Right atrium auricular region (tissue), 2 donors: ENCODE measurements around the gene SEC14L6. TPM values are rescaled to one million over a fixed set of nuclear protein-coding genes. Genes with fewer than 3 reads are reported as not detected.
"Not testable (repeated sequence)": the region's sequence is repeated elsewhere in the genome, so short reads cannot be mapped to it uniquely, and the experiment has no call there.

ENCODE experiments used
- DNase-seq: peaks from one replicate; pipeline ENCODE4 v3.0.0-alpha.2; 2019; ENCODE audit warnings: low spot score
- H3K27ac ChIP-seq, 2 donors: fragments of 200-600 bp; sonication (generic); 1 replicate in 1 of 2; 2 replicates in 1 of 2; pipeline ENCODE4 v1.5.1; 2016 to 2019
- H3K27me3 ChIP-seq, 2 donors: fragments of 200-600 bp; sonication (generic); one replicate each; pipeline versions ENCODE4 v1.5.1 to v1.6.0; 2017 to 2019
- H3K36me3 ChIP-seq: fragments of 200-600 bp; sonication (generic); one replicate; pipeline ENCODE4 v1.5.1; 2016
- H3K4me1 ChIP-seq, 2 donors: fragments of 200-600 bp; sonication (generic); one replicate each; pipeline versions ENCODE4 v1.5.1 to v1.6.0; 2017 to 2019
- H3K4me3 ChIP-seq, 2 donors: fragments of 200-600 bp; sonication (generic); 1 replicate in 1 of 2; 2 replicates in 1 of 2; pipeline ENCODE4 v1.5.1; 2017 to 2019; ENCODE audit warnings: mild to moderate bottlenecking in 1 of 2, moderate library complexity in 1 of 2
- H3K9me3 ChIP-seq, 2 donors: fragments of 200-600 bp; sonication (generic); one replicate each; pipeline ENCODE4 v1.5.1; 2019
- CTCF ChIP-seq, 2 donors: fragments of 200-600 bp; sonication (generic); IDR thresholded peaks; one replicate each; pipeline ENCODE4 v1.5.1; 2019; ENCODE audit warnings: antibody characterized with exemption in 2 of 2
- total RNA-seq, 2 donors: library from RNA; depleted of rRNA; stranded (reverse); fragments of >200 nt; gene quantifications; one replicate each; pipeline ENCODE4 v1.1.0, GENCODE V29; 2016

SEC14L6 gene
- 1 to 10 TPM in 1 of 2 donors, under 1 TPM in 1; 0.11 to 1.1 TPM for total RNA-seq

GRCh38 chr22:30546616-30547015, at the start of gene SEC14L6:
Gene SEC14L6 (minus strand): TSS chr22:30546741. CDS start chr22:30546682, 59 bp downstream.
- H3K4me1 ChIP-seq = peaks cover 0 to 12% of the 10 kb centered on the region in 2 donors
- DNase-seq = no peak
- H3K27ac ChIP-seq = no peak within 1 kb of the TSS
- peaks cover 0 to 10% of the 10 kb centered on the region in 2 donors for H3K27me3 ChIP-seq
- TF ChIP-seq CTCF (IDR thresholded peaks at IDR 0.05) = no peak
- no peak within 1 kb of the TSS for H3K4me3 ChIP-seq
- H3K9me3 ChIP-seq = no peaks in the 10 kb centered on the region
- H3K36me3 ChIP-seq = no peaks in the 10 kb centered on the region

GRCh38 chr22:30596199-30596598, 49.7 kb upstream of the SEC14L6 start:
- Histone ChIP-seq H3K9me3 (no peaks in the 10 kb centered on the region), H3K27me3 (no peaks in the 10 kb centered on the region), H3K4me1 (peaks cover 0 to 7% of the 10 kb centered on the region in 2 donors), H3K27ac (no peak overlapping the region), H3K36me3 (no peaks in the 10 kb centered on the region), H3K4me3 (no peak overlapping the region)
- TF ChIP-seq CTCF (IDR thresholded peaks at IDR 0.05) = no peak
- no peak for DNase-seq

GRCh38 chr22:30592360-30592713, 45.8 kb upstream of the SEC14L6 start:
- DNase-seq, H3K9me3 ChIP-seq, H3K27me3 ChIP-seq: not testable (repeated sequence)
- H3K4me1 ChIP-seq = peaks cover 0 to 21% of the 10 kb centered on the region in 2 donors
- peak overlapping the region; percentile 82 for H3K27ac ChIP-seq
- H3K4me3 ChIP-seq = peak overlapping the region; percentile 76 to 84
- H3K36me3 ChIP-seq = peaks cover 18% of the 10 kb centered on the region

- peak within 1 kb of the TSS; percentile 82 for H3K27ac ChIP-seq
- peak; percentile 95 for DNase-seq
- H3K4me1 ChIP-seq = peaks cover 0 to 21% of the 10 kb centered on the region in 2 donors
- peaks cover 23% of the 10 kb centered on the region for H3K36me3 ChIP-seq
- peak within 1 kb of the TSS; percentile 76 to 84 for H3K4me3 ChIP-seq
- TF ChIP-seq CTCF (IDR thresholded peaks at IDR 0.05) = no peak
- no peaks in the 10 kb centered on the region for H3K27me3 ChIP-seq
- no peaks in the 10 kb centered on the region for H3K9me3 ChIP-seq
Measured at GRCh38 chr22:30591588-30592359, 45.2 kb upstream of the SEC14L6 start, which contains the start of gene PES1. Gene PES1 (minus strand): TSS chr22:30591910. CDS start chr22:30591833, 77 bp downstream.

GRCh38 chr22:30591191-30591587, 44.6 kb upstream of the SEC14L6 start:
- no peak for DNase-seq
- no peak for TF ChIP-seq CTCF (IDR thresholded peaks at IDR 0.05)
- Histone ChIP-seq H3K36me3 (peaks cover 29% of the 10 kb centered on the region), H3K4me3 (peak overlapping the region; percentile 76 to 84), H3K27ac (peak overlapping the region in 1 of 2 donors; percentile 82), H3K4me1 (peaks cover 0 to 21% of the 10 kb centered on the region in 2 donors), H3K9me3 (no peaks in the 10 kb centered on the region), H3K27me3 (no peaks in the 10 kb centered on the region)

- DNase-seq = no peak
- no peak overlapping the region for H3K27ac ChIP-seq
- no peaks in the 10 kb centered on the region for H3K9me3 ChIP-seq
- peaks cover 77% of the 10 kb centered on the region for H3K36me3 ChIP-seq
- no peak overlapping the region for H3K4me3 ChIP-seq
- H3K27me3 ChIP-seq = no peaks in the 10 kb centered on the region
- peaks cover 0 to 16% of the 10 kb centered on the region in 2 donors for H3K4me1 ChIP-seq
- no peak for TF ChIP-seq CTCF (IDR thresholded peaks at IDR 0.05)
Measured at GRCh38 chr22:30586414-30586813, 39.9 kb upstream of the SEC14L6 start.
